Tibial nerve (tissue), 4 donors: ENCODE results near the gene SLC9A5. TPM values are rescaled to one million over a fixed set of nuclear protein-coding genes. Genes with fewer than 3 reads are reported as not detected.

Experiments used
- DNase-seq, 2 donors: peaks; one replicate each; pipeline ENCODE4 v3.0.0-alpha.2; 2019; ENCODE audit warnings: low spot score in 2 of 2
- H3K27ac ChIP-seq, 4 donors: fragments of 200-600 bp; sonication (generic) in 3 of 4; one replicate each; pipeline ENCODE4 v1.5.1; 2017 to 2019; ENCODE audit warnings: mild to moderate bottlenecking in 1 of 4
- H3K27me3 ChIP-seq, 2 donors: fragments of 200-600 bp; sonication (generic) in 1 of 2; one replicate each; pipeline versions ENCODE4 v1.5.1 to v1.6.0; 2017 to 2019
- H3K36me3 ChIP-seq, 3 donors: fragments of 200-600 bp; sonication (generic); one replicate each; pipeline ENCODE4 v1.5.1; 2018 to 2019
- H3K4me1 ChIP-seq, 4 donors: fragments of 200-600 bp; sonication (generic) in 3 of 4; one replicate each; pipeline ENCODE4 v1.5.1; 2017 to 2019
- H3K4me3 ChIP-seq, 4 donors: fragments of 200-600 bp; sonication (generic) in 3 of 4; one replicate each; pipeline ENCODE4 v1.5.1; 2017 to 2019; ENCODE audit warnings: mild to moderate bottlenecking in 1 of 4, moderate library complexity in 1 of 4
- H3K9me3 ChIP-seq, 4 donors: fragments of 200-600 bp; sonication (generic) in 3 of 4; one replicate each; pipeline ENCODE4 v1.5.1; 2017 to 2019
- CTCF ChIP-seq, 5 experiments: fragments of 200-600 bp in 3 of 5; fragments of 450-650 bp in 2 of 5; sonication (generic) in 3 of 5; IDR thresholded peaks; one replicate each; pipeline ENCODE4 v1.5.1; 2016 to 2019; ENCODE audit warnings: antibody characterized with exemption in 5 of 5, mild to moderate bottlenecking in 3 of 5, moderate library complexity in 2 of 5
- EP300 ChIP-seq, 2 donors: sonication (generic); formaldehyde crosslinking; IDR thresholded peaks; one replicate each; pipeline ENCODE4 v1.6.1; 2017; ENCODE audit warnings: antibody characterized with exemption in 2 of 2, mild to moderate bottlenecking in 1 of 2
- POLR2A ChIP-seq, 2 donors: fragments of 450-650 bp; IDR thresholded peaks; one replicate each; pipeline ENCODE4 v1.6.1; 2017; ENCODE audit warnings: antibody characterized with exemption in 2 of 2, mild to moderate bottlenecking in 2 of 2, moderate library complexity in 2 of 2
- WGBS, 2 donors: methylation state at CpG; one replicate each; pipeline ENCODE4 v1.1.5; 2018; 5-methylcytosine and 5-hydroxymethylcytosine counted together
- total RNA-seq, 4 donors: library from RNA; depleted of rRNA; stranded (reverse); fragments of >200 nt; gene quantifications; one replicate each; pipeline ENCODE4 v1.1.0, GENCODE V29; 2016

SLC9A5 gene
- total RNA-seq, 4 donors from 2014 or later: 0.59 to 2.0 (median 1.5) TPM

GRCh38 chr16:67227567-67227921 is 21.2 kb upstream of the SLC9A5 start:
- Histone ChIP-seq H3K4me3 (peak overlapping the region; percentile 74 to 94 (median 86)), H3K36me3 (peaks cover 0 to 59% (median 4%) of the 10 kb centered on the region in 3 donors), H3K27me3 (no peaks in the 10 kb centered on the region), H3K27ac (peak overlapping the region; percentile 9 to 92 (median 84)), H3K9me3 (no peaks in the 10 kb centered on the region), H3K4me1 (peaks cover 0 to 30% (median 10%) of the 10 kb centered on the region in 4 donors)
- no peak for DNase-seq
- no peak for TF ChIP-seq POLR2A (IDR thresholded peaks at IDR 0.05)
- no peak for TF ChIP-seq CTCF (IDR thresholded peaks at IDR 0.05)
- no peak for TF ChIP-seq EP300 (IDR thresholded peaks at IDR 0.05)
- 13 to 15% methylated on average over 12 of the region's 12 CpGs for WGBS, 2 donors

GRCh38 chr16:67228034-67228785 is 20.6 kb upstream of the SLC9A5 start:
- 76 to 88% methylated on average over 8 to 9 of the region's 9 CpGs for WGBS, 2 donors
- no peak overlapping the region for H3K27ac ChIP-seq

GRCh38 chr16:67228905-67229304 is 19.9 kb upstream of the SLC9A5 start:
- peaks cover 0 to 30% (median 10%) of the 10 kb centered on the region in 4 donors for H3K4me1 ChIP-seq
- 87 to 93% methylated on average over 9 of the region's 9 CpGs for WGBS, 2 donors
- no peak overlapping the region for H3K4me3 ChIP-seq
- no peaks in the 10 kb centered on the region for H3K9me3 ChIP-seq
- TF ChIP-seq POLR2A (IDR thresholded peaks at IDR 0.05) (no peak), EP300 (IDR thresholded peaks at IDR 0.05) (no peak), CTCF (IDR thresholded peaks at IDR 0.05) (no peak)
- H3K27ac ChIP-seq: no peak overlapping the region
- peaks cover under 1 to 64% (median 4%) of the 10 kb centered on the region in 3 donors for H3K36me3 ChIP-seq
- DNase-seq: no peak
- no peaks in the 10 kb centered on the region for H3K27me3 ChIP-seq

More at GRCh38 chr16:67228034-67228785, 20.6 kb upstream of the SLC9A5 start:
- Histone ChIP-seq H3K4me3 (peak overlapping the region in 3 of 4 donors; percentile 74 to 94 (median 84)), H3K27me3 (no peaks in the 10 kb centered on the region), H3K4me1 (peaks cover 0 to 30% (median 10%) of the 10 kb centered on the region in 4 donors), H3K36me3 (peaks cover 0 to 60% (median 4%) of the 10 kb centered on the region in 3 donors), H3K9me3 (no peaks in the 10 kb centered on the region)
- DNase-seq: no peak
- TF ChIP-seq EP300 (IDR thresholded peaks at IDR 0.05) (no peak), POLR2A (IDR thresholded peaks at IDR 0.05) (no peak), CTCF (IDR thresholded peaks at IDR 0.05) (no peak)

- no peak for TF ChIP-seq CTCF (IDR thresholded peaks at IDR 0.05)
- no peak for TF ChIP-seq EP300 (IDR thresholded peaks at IDR 0.05)
- no peak for TF ChIP-seq POLR2A (IDR thresholded peaks at IDR 0.05)
- Histone ChIP-seq H3K9me3 (no peaks in the 10 kb centered on the region), H3K4me1 (peaks cover 0 to 29% (median 10%) of the 10 kb centered on the region in 4 donors), H3K36me3 (peaks cover 4 to 71% (median 9%) of the 10 kb centered on the region in 3 donors), H3K4me3 (no peak overlapping the region), H3K27me3 (no peaks in the 10 kb centered on the region), H3K27ac (no peak overlapping the region)
- DNase-seq: no peak
- 91 to 92% methylated on average over 27 to 32 of the region's 32 CpGs for WGBS, 2 donors
Measured at GRCh38 chr16:67229906-67230808, 18.6 kb upstream of the SLC9A5 start.
